ENCODE data around the gene KLF15. TPM values are rescaled to one million over a fixed set of nuclear protein-coding genes. Genes with fewer than 3 reads are reported as not detected.

Gene KLF15
- total RNA-seq = 1 to 10 TPM; 6.0 to 6.9 TPM

GRCh38 chr3:126357295-126358037, at the start of gene KLF15:
TSS of gene KLF15 (minus strand) at chr3:126357408. CDS start at chr3:126352922, 4,486 bp downstream.

DNA sequence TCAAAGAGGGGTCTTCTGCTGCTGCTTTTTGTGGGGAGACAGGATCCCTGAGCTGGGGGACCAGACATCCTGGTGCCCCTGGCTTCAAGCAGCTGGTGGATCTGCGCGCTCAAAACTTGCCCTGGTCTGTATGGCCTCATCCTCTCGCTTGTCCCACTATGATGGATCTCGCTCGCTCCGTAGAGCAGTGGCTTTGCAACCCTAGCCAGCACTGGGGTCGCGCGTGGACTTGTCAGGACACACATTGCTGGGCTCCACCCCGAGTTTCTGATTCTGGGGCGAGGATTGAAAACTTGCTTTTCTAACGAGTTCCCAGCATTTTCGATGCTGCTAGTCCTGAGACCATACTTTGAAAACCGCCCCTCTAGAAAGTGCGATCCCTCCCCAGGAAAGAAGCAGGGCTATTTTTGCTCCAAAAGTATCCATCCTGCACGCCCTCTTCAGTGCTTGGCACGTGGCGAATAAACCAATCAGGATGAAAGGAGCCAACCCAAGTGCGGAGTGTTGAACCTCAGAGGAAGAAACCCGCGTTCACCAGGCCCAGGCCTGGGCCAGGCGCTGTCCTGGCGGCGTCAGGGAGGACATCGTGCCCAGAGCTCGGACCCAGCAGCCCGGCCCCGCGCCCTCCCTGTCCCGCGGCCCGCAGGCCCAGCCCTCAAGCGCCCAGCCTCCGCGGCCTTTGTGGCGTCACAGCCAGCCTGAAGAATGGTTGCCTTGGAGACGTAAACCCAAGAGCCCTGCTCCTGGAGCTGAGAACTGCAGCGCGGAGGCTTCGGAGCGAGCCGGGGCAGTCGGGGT, 37.2 kb upstream of the KLF15 start, which contains the start of gene CFAP100:
Gene CFAP100, plus strand, starts transcription at position 731 of the 798 bp plus-strand sequence. CDS start 1,092 bp downstream, outside the sequence.

Other genes with a start within 250 kb of the KLF15 start
- under 1 TPM; under 0.01 to 0.33 TPM for gene ALDH1L1, start 176.8 kb downstream of the KLF15 start, total RNA-seq
- not detected for gene CFAP100, start 37.5 kb upstream of the KLF15 start, total RNA-seq
- 10 to 100 TPM; 19.3 TPM for gene ZXDC, start 118.5 kb upstream of the KLF15 start, total RNA-seq
- gene UROC1, start 160.4 kb upstream of the KLF15 start, total RNA-seq = not detected
- not detected for gene CHST13, start 166.7 kb upstream of the KLF15 start, total RNA-seq
- gene C3orf22, start 201.5 kb upstream of the KLF15 start, total RNA-seq = not detected